GM10847 (cell line): ENCODE data around the gene SMO.

ENCODE experiments used
- POLR2A ChIP-seq: IDR thresholded peaks from 2 replicates; pipeline ENCODE4 v1.6.1; 2011; ENCODE audit not compliant: insufficient read length; ENCODE audit errors: extremely low read depth

Gene SMO

DNA sequence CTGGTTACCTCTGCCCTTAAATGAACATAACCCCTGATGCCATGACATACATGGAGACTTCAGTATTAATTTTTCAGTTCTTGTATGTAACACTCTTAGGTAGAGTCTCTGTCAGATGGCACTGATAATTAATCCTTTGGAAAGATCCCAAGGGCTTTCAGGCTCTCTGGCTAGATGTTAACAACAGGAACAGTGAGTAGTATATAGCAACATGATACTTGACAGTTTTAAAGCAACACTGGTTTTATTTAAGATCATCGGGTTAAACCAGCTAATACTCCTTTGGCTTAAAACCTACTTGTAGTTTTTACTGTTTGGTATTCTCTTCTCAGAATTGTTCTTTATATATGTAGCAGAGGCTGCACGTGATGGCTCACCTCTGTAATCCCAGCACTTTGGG lies 63.7 kb downstream of the SMO start:
- TF ChIP-seq POLR2A, result no peak

DNA sequence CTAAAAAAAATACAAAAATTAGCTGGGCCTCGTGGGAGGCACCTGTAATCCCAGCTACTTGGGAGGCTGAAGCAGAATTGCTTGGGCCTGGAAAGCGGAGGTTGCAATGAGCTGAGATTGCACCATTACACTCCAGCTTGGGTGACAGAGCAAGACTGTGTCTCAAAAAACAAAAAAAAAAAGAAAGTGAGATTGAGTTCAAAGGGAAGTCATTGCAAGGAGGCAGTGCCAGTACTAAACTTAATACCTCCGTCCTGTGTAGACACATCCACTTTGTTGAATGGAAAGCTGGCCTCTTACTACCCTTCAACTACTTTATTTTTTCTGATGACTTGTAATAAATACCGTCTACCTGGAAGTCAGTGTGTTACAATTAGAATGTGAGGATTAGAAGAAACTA lies 67.4 kb downstream of the SMO start:
- TF ChIP-seq POLR2A, result no peak

DNA sequence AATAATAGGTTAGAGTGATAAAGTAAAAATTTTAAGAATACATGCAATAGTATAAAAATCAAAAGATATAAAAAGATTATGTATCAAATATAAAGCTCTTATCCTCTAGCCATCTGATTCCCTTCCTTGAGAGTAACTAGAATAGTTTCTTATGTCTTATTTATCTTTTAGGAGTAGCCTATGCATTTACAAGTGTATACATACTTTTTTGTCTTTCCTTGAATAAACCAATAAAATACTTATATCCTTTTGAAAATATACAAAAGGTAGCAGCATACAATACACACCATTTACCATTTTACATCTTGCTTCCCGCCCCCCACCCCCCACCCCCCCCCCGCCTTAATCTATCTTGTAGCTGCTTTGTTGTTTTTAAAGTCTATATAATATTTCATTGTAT lies 67.8 kb downstream of the SMO start:
- no peak for TF ChIP-seq POLR2A

DNA sequence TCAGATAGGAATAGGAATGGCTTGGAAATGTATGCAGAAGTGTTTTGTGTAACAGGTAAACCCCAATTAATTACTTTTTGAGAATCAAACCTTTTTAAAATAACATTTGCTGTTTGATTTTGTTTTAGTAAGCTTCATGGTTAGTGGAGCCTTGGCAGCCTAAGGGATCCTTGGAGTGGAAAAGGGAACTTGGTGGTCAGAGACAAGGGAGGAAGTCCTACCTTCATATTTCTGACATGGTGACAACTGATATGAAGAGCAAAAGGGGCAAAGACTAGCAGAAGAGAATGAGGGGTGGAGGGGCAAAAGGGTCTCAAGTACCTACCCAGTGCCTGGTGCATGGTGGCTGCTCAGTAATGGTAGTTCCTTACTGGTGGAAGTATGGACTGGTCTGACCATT lies 68.7 kb downstream of the SMO start:
- TF ChIP-seq POLR2A, result no peak

DNA sequence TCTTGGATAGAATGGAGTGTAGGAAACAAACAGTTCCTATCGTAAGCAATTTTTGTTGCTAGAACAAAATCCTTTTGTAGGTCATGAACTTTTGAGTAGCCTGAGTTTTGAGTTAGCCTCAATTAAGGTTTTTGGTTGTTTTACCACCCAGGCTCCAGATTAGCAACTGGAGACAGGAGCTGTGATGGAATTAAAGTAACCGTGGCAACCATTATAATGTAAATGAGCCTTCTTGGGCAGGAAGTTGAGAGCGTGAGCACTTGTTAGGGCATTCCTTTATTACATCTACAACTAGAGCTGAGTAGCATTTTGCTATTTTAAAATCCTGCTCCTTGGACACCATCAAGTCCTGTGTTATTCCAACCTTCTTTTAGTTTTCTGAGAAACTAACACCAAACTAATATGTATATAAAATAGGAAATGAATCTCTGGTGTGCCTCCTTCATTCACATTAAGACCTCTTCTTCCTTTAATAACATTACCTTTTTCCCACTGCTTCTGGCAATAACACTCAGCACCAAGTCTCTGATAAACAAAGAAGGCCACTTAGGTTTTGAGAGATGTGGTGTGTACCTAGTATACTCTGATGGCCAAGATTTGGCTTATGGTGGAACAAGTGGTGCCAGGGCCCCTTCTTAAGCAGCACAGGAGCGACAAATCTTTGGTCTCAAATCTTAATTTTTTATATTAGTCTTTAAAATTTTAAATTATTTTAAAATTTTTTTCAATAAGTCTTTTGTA lies 70.4 kb downstream of the SMO start:
- TF ChIP-seq POLR2A, result no peak

DNA sequence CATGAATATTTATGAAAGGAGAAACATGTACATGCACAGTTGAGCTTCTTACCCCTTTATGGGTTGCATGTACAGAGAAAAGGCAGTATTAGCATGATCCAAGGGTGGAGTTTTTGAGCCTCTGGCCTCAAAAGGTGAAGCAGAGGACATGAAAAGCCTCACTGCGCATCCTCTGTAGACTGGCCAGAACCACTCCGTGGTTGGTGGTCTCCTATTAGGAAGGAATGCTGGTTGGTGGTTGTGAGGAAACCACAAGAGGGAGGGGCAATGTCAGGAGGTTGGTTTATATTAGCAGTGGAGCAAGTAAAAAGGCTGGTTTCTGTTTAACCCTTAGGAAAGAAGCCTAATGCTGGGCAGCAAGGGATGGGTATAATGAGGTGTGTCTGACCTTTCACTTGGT lies 73.9 kb downstream of the SMO start:
- TF ChIP-seq POLR2A, result no peak
